Vagina (tissue), 2 donors: ENCODE measurements around the gene AMH.

Source experiments
- CTCF ChIP-seq, 3 experiments: fragments of 450-650 bp in 2 of 3; fragments of 200-600 bp in 1 of 3; sonication (generic) in 1 of 3; IDR thresholded peaks; one replicate each; pipeline ENCODE4 v1.5.1; 2017 to 2019; ENCODE audit warnings: antibody characterized with exemption in 3 of 3, mild to moderate bottlenecking in 2 of 3, moderate library complexity in 2 of 3
- POLR2A ChIP-seq, 2 donors: fragments of 450-650 bp; IDR thresholded peaks; one replicate each; pipeline ENCODE4 v1.6.1; 2017; ENCODE audit warnings: antibody characterized with exemption in 2 of 2, mild to moderate bottlenecking in 2 of 2, moderate library complexity in 2 of 2

- TF ChIP-seq CTCF (IDR thresholded peaks at IDR 0.05) (no peak), POLR2A (IDR thresholded peaks at IDR 0.05) (no peak)
Observed at GRCh38 chr19:2276429-2276986, 27.4 kb downstream of the AMH start.
